Neural progenitor cell (in vitro differentiated cells): Measurements from ENCODE around the gene RASAL3. TPM values are rescaled to one million over a fixed set of nuclear protein-coding genes. Genes with fewer than 3 reads are reported as not detected.

Experiments used
- DNase-seq: peaks from one replicate; pipeline ENCODE4 v3.0.0-alpha.2; 2016; ENCODE audit warnings: low spot score
- H2AFZ ChIP-seq: fragments of 200-600 bp; sonication (generic); replicated peaks from 2 replicates; pipeline ENCODE4 v1.6.1; 2016; ENCODE audit warnings: antibody characterized with exemption
- H3F3A ChIP-seq: fragments of 200-600 bp; sonication (generic); 2 replicates; pipeline ENCODE4 v1.6.1; 2016; ENCODE audit warnings: antibody characterized with exemption, low read depth
- H3K27ac ChIP-seq: fragments of 200-600 bp; sonication (generic); 2 replicates; pipeline ENCODE4 v1.5.1; 2016; ENCODE audit warnings: mild to moderate bottlenecking
- H3K27me3 ChIP-seq: fragments of 200-600 bp; sonication (generic); 2 replicates; pipeline ENCODE4 v1.6.1; 2016; ENCODE audit warnings: mild to moderate bottlenecking, moderate library complexity
- H3K36me3 ChIP-seq: fragments of 200-600 bp; sonication (generic); 2 replicates; pipeline ENCODE4 v1.5.1; 2016
- H3K4me1 ChIP-seq: fragments of 200-600 bp; sonication (generic); 2 replicates; pipeline ENCODE4 v1.6.1; 2016; ENCODE audit warnings: mixed run types
- H3K4me2 ChIP-seq: fragments of 200-600 bp; sonication (generic); 2 replicates; pipeline ENCODE4 v1.6.1; 2016
- H3K4me3 ChIP-seq: fragments of 200-600 bp; sonication (generic); 2 replicates; pipeline ENCODE4 v1.5.1; 2016
- H3K79me2 ChIP-seq: fragments of 200-600 bp; sonication (generic); 2 replicates; pipeline ENCODE4 v1.6.1; 2016; ENCODE audit warnings: low read depth
- H3K9ac ChIP-seq: fragments of 200-600 bp; sonication (generic); 2 replicates; pipeline ENCODE4 v1.6.1; 2016
- H3K9me3 ChIP-seq: fragments of 200-600 bp; sonication (generic); 2 replicates; pipeline ENCODE4 v1.5.1; 2016; ENCODE audit warnings: low read depth
- H4K20me1 ChIP-seq: fragments of 200-600 bp; sonication (generic); 2 replicates; pipeline ENCODE4 v1.6.1; 2016; ENCODE audit warnings: low read depth
- H3K27ac Mint-ChIP-seq: 3 replicates; pipeline ENCODE4 v1.8.0; 2021; ENCODE audit warnings: mixed read lengths
- H3K27me3 Mint-ChIP-seq: 2 replicates; pipeline ENCODE4 v1.8.0; 2022; ENCODE audit warnings: low read depth, mild to moderate bottlenecking, inconsistent platforms, moderate library complexity, mixed read lengths; ENCODE audit not compliant: insufficient read depth
- H3K36me3 Mint-ChIP-seq: 3 replicates; pipeline ENCODE4 v1.8.0; 2021; ENCODE audit warnings: mixed read lengths
- H3K4me1 Mint-ChIP-seq: 3 replicates; pipeline ENCODE4 v1.8.0; 2021; ENCODE audit warnings: mixed read lengths
- H3K4me3 Mint-ChIP-seq: 3 replicates; pipeline ENCODE4 v1.8.0; 2021; ENCODE audit warnings: mild to moderate bottlenecking, moderate library complexity, mixed read lengths
- H3K9me3 Mint-ChIP-seq: 3 replicates; pipeline ENCODE4 v1.8.0; 2020; ENCODE audit warnings: mixed read lengths
- EZH2 ChIP-seq: fragments of 200-600 bp; sonication (generic); IDR thresholded peaks from 2 replicates; pipeline ENCODE4 v1.6.1; 2017; ENCODE audit warnings: antibody characterized with exemption, mild to moderate bottlenecking, moderate library complexity
- EZH2phosphoT487 ChIP-seq: fragments of 200-600 bp; sonication (generic); IDR thresholded peaks from 2 replicates; pipeline ENCODE4 v1.6.1; 2017; ENCODE audit warnings: antibody characterized with exemption
- total RNA-seq: library from RNA; depleted of rRNA; stranded (reverse); fragments of >200 nt; gene quantifications from 2 replicates; pipeline ENCODE4 v1.2.3, GENCODE V29; 2015; ENCODE audit warnings: low replicate concordance
- TF ChIP-seq, protein P1 (sequence below): fragments of 200-600 bp; sonication (generic); IDR thresholded peaks from 2 replicates; pipeline ENCODE4 v1.5.1; 2017; ENCODE audit warnings: antibody characterized with exemption, mild to moderate bottlenecking

Gene RASAL3
- total RNA-seq, 1 donor from 2014 or later, result not detected

DNA sequence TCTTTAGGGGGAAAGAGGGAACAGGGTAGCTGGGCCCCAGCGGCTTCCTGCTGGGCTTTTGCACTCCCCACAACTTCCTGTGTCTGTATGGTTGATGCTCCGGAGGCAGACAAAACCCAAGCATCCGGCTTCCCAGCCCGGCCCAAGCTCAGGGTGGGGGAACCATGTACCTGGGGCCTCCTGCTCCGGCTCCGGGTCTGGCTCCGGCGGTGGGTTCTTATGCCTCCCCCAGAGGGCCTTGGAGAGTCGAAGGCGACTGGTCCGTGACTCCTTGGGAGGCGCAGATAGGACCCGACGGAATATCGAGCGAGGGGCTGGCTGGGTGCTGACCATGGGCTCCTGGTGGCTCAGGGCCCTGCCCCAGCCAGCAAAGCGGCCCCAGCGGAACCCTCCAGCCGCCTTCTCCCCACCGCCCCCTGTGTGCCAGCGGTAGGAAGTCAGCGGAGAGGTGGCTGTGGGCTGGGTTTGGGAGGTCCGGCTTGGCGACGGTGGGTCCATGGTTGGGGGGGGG lies 428 bp downstream of the RASAL3 start:
- Mint-ChIP-seq H3K27ac (no peak overlapping the region), H3K36me3 (no peaks in the 10 kb centered on the region), H3K4me1 (no peaks in the 10 kb centered on the region), H3K4me3 (no peak overlapping the region), H3K9me3 (peaks cover 2% of the 10 kb centered on the region), H3K27me3 (peaks cover 47% of the 10 kb centered on the region)
- no peaks in the 10 kb centered on the region for H3K79me2 ChIP-seq
- no peak overlapping the region for H3K9ac ChIP-seq
- H3K27ac ChIP-seq, result no peak overlapping the region
- DNase-seq, result no peak
- no peaks in the 10 kb centered on the region for H3K36me3 ChIP-seq
- TF ChIP-seq EZH2phosphoT487, result no peak
- TF ChIP-seq EZH2, result no peak
- H2AFZ ChIP-seq, result no peak overlapping the region
- H4K20me1 ChIP-seq, result no peaks in the 10 kb centered on the region
- no peak overlapping the region for H3K4me2 ChIP-seq
- H3K4me3 ChIP-seq, result no peak overlapping the region
- H3F3A ChIP-seq, result no peaks in the 10 kb centered on the region
- no peaks in the 10 kb centered on the region for H3K9me3 ChIP-seq
- peaks cover 90% of the 10 kb centered on the region for H3K27me3 ChIP-seq
- no peaks in the 10 kb centered on the region for H3K4me1 ChIP-seq

DNA sequence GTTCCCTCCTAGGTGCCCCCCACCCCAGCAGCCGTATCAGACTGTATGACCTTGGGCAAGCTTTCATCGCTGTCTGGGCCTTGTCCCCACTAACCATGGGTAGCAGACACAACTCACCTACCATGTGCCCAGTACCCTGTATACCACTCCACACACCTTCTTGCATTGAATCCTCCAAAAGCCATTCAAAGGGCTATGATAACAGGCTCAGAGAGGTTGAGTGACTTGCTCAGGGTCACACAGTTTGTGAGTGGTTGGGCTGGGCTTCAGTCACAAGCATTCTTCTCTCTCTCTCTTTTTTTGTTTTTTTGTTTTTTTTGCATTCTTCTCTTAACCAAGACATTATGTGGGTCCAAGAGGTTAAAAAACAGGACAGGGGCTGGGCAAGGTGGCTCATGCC lies 2.6 kb downstream of the RASAL3 start:
- no peak overlapping the region for H3K4me3 ChIP-seq
- DNase-seq, result no peak
- no peak overlapping the region for H3K9ac ChIP-seq
- H3K4me1 Mint-ChIP-seq, result no peaks in the 10 kb centered on the region
- TF ChIP-seq, protein P1, sequence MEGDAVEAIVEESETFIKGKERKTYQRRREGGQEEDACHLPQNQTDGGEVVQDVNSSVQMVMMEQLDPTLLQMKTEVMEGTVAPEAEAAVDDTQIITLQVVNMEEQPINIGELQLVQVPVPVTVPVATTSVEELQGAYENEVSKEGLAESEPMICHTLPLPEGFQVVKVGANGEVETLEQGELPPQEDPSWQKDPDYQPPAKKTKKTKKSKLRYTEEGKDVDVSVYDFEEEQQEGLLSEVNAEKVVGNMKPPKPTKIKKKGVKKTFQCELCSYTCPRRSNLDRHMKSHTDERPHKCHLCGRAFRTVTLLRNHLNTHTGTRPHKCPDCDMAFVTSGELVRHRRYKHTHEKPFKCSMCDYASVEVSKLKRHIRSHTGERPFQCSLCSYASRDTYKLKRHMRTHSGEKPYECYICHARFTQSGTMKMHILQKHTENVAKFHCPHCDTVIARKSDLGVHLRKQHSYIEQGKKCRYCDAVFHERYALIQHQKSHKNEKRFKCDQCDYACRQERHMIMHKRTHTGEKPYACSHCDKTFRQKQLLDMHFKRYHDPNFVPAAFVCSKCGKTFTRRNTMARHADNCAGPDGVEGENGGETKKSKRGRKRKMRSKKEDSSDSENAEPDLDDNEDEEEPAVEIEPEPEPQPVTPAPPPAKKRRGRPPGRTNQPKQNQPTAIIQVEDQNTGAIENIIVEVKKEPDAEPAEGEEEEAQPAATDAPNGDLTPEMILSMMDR, result no peak
- no peak for TF ChIP-seq EZH2
- H3K27me3 ChIP-seq, result peaks cover 90% of the 10 kb centered on the region
- peaks cover 5% of the 10 kb centered on the region for H3F3A ChIP-seq
- H3K27ac Mint-ChIP-seq, result no peak overlapping the region
- peaks cover 5% of the 10 kb centered on the region for H3K4me1 ChIP-seq
- no peak overlapping the region for H2AFZ ChIP-seq
- no peak overlapping the region for H3K4me2 ChIP-seq
- no peaks in the 10 kb centered on the region for H3K36me3 Mint-ChIP-seq
- H3K27me3 Mint-ChIP-seq, result peaks cover 42% of the 10 kb centered on the region
- peaks cover 9% of the 10 kb centered on the region for H4K20me1 ChIP-seq
- H3K36me3 ChIP-seq, result no peaks in the 10 kb centered on the region
- H3K4me3 Mint-ChIP-seq, result no peak overlapping the region
- H3K9me3 ChIP-seq, result no peaks in the 10 kb centered on the region
- H3K27ac ChIP-seq, result no peak overlapping the region
- H3K9me3 Mint-ChIP-seq, result no peaks in the 10 kb centered on the region
- no peaks in the 10 kb centered on the region for H3K79me2 ChIP-seq

DNA sequence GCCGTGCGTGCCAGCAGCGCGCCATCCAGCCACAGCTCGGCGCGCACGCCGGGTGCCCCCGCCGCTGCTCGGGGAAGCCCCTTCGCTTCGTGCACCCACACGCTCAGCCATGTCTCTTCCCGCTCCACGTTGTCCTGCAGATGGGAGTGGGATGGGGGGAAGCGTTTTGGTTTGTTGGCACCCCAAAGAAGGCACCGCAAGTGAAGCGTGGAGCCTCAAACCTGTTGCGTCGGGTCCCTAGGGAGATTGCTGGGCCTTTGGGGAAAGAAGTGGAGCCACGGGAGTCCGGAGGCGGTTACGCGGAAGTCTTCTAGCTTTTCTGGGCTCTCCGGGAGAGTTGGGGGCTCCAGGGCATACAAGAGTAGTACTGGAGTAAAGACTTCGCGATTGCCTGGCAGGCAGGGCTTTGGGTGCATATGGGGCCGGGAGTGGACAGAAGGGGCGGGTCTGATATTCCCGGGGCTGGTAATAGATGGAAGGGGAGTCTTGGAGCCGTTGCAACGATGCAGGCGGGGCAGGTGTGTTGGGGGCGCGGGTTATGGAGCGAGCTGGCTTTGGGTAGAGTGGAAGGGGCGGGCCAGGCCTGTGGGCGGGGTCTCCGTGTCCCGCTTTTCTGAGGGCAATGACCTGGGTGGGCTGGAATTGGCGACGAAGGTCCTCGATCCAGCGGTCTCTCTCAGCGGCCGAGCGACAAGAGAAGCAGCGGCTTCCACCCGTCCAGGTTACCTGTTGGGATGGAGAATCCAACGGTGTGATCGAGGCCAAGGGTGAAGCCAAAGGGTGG lies 6.5 kb downstream of the RASAL3 start:
- Mint-ChIP-seq H3K4me3 (no peak overlapping the region), H3K27ac (no peak overlapping the region), H3K4me1 (peaks cover 9% of the 10 kb centered on the region), H3K27me3 (peaks cover 57% of the 10 kb centered on the region), H3K9me3 (no peaks in the 10 kb centered on the region), H3K36me3 (no peaks in the 10 kb centered on the region)
- no peak overlapping the region for H3K9ac ChIP-seq
- DNase-seq, result no peak
- TF ChIP-seq EZH2phosphoT487 (peak; percentile 92), EZH2 (peak; percentile 99)
- TF ChIP-seq, protein P1, result no peak
- H3K27me3 ChIP-seq, result peaks cover 95% of the 10 kb centered on the region
- peak overlapping the region; percentile 74 for H3K4me2 ChIP-seq
- H4K20me1 ChIP-seq, result peaks cover 36% of the 10 kb centered on the region
- peak overlapping the region; percentile 42 for H3K4me3 ChIP-seq
- peaks cover 5% of the 10 kb centered on the region for H3K4me1 ChIP-seq
- no peaks in the 10 kb centered on the region for H3K36me3 ChIP-seq
- H2AFZ ChIP-seq, result peak overlapping the region; percentile 82
- no peaks in the 10 kb centered on the region for H3K79me2 ChIP-seq
- H3F3A ChIP-seq, result peaks cover 17% of the 10 kb centered on the region
- no peaks in the 10 kb centered on the region for H3K9me3 ChIP-seq
- no peak overlapping the region for H3K27ac ChIP-seq
